ENCODE results near the gene MRPL21. TPM values are rescaled to one million over a fixed set of nuclear protein-coding genes. Genes with fewer than 3 reads are reported as not detected.

MRPL21 gene
- total and polyA plus RNA-seq, 2 donors (not counting 1 experiment from before 2014, with no cell fraction given): 23.8 to 35.8 TPM

DNA sequence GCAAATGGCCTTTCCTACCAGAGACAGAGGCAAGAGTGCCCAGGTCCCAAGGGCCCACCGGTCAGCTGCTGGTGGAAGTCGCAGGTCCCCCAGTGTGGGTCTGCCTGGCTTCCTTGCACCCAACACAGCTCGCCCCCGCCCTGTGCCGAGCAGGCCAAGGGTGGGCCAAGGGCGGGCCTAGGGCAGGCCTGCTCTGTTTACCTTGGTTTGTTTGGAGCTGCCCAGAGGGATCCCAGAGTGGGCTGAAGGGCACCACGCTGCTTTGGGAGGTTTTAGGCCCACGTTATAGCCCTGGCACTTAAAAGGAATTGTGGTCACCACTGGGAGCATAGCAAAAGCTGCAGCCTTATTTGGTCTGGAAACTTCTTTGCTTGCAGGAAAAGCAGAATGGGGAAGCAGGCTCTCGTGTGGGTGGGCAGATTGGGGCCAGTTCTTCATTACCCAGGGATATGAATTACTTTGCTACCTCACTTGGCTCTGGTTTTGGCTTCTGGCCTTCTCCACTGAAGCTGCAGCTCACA lies 39.2 kb upstream of the MRPL21 start:
- no peaks in the 10 kb centered on the region for H3K27me3 ChIP-seq (replicated peaks in 1 of 4; ENCODE audit: control extremely low read depth in 1 of 4, control insufficient read depth in 3 of 4, insufficient read depth in 4 of 4, low read length in 3 of 4)
- H3K4me3 Mint-ChIP-seq: no peak overlapping the region
- H3K27ac ChIP-seq (ENCODE audit: low read length in 2 of 2): no peak overlapping the region
- intact Hi-C loops (cut with micrococcal nuclease): no loop called here
- DNase-seq (no peak), ATAC-seq (ENCODE audit: low read depth) (no peak)
- no peak overlapping the region for H3K4me2 ChIP-seq (replicated peaks; ENCODE audit: low read depth, low read length, poor library complexity, severe bottlenecking)
- H3K9ac ChIP-seq (ENCODE audit: low read length): no peak overlapping the region
- WGBS (ENCODE audit: insufficient coverage): 79% methylated on average over 8 of the region's 9 CpGs
- POLR2A ChIA-PET: interaction anchor here (0.5 kb wide), 1 partner anchor 9 kb away, joined by 5 read pairs; no protein-coding TSS in a partner anchor
- H3K4me1 Mint-ChIP-seq: no peaks in the 10 kb centered on the region
- H3K9me3 ChIP-seq (ENCODE audit: control extremely low read depth in 1 of 3, control insufficient read depth in 2 of 3, insufficient read depth in 1 of 3, low read length in 2 of 3): no peaks in the 10 kb centered on the region
- no peaks in the 10 kb centered on the region for H4K20me1 ChIP-seq (ENCODE audit: control insufficient read depth, insufficient read depth, low read length, poor library complexity, severe bottlenecking)
- no peaks in the 10 kb centered on the region for H3K27me3 Mint-ChIP-seq
- TF ChIP-seq, protein P1, sequence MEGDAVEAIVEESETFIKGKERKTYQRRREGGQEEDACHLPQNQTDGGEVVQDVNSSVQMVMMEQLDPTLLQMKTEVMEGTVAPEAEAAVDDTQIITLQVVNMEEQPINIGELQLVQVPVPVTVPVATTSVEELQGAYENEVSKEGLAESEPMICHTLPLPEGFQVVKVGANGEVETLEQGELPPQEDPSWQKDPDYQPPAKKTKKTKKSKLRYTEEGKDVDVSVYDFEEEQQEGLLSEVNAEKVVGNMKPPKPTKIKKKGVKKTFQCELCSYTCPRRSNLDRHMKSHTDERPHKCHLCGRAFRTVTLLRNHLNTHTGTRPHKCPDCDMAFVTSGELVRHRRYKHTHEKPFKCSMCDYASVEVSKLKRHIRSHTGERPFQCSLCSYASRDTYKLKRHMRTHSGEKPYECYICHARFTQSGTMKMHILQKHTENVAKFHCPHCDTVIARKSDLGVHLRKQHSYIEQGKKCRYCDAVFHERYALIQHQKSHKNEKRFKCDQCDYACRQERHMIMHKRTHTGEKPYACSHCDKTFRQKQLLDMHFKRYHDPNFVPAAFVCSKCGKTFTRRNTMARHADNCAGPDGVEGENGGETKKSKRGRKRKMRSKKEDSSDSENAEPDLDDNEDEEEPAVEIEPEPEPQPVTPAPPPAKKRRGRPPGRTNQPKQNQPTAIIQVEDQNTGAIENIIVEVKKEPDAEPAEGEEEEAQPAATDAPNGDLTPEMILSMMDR (IDR thresholded peaks at IDR 0.05): no peak
- no peak for TF ChIP-seq EZH2 (IDR thresholded peaks at IDR 0.05; ENCODE audit: borderline replicate concordance, insufficient read depth, low read depth, low read length, poor library complexity, severe bottlenecking)
- CTCF ChIA-PET: no interaction called here
- H3K4me3 ChIP-seq (ENCODE audit: control extremely low read depth in 1 of 5, extremely low read depth in 1 of 5, insufficient read depth in 1 of 5, low read depth in 2 of 5, low read length in 4 of 5): no peak overlapping the region
- no peaks in the 10 kb centered on the region for H3K4me1 ChIP-seq (ENCODE audit: control insufficient read depth in 2 of 2, insufficient read depth in 2 of 2, low read length in 2 of 2)
- H3K9me3 Mint-ChIP-seq (ENCODE audit: insufficient read depth): no peaks in the 10 kb centered on the region
- H3K27ac Mint-ChIP-seq: no peak overlapping the region
- H3K79me2 ChIP-seq (ENCODE audit: control insufficient read depth, insufficient read depth, low read length): no peaks in the 10 kb centered on the region
- H2AFZ ChIP-seq (ENCODE audit: insufficient read depth, low read depth, low read length, poor library complexity, severe bottlenecking): no peak overlapping the region
- peaks cover 0 to 21% of the 10 kb centered on the region in 2 experiments for H3K36me3 ChIP-seq (replicated peaks in 1 of 2; ENCODE audit: control extremely low read depth in 1 of 2, control insufficient read depth in 1 of 2, extremely low read depth in 1 of 2, insufficient read depth in 2 of 2, low read length in 1 of 2)

DNA sequence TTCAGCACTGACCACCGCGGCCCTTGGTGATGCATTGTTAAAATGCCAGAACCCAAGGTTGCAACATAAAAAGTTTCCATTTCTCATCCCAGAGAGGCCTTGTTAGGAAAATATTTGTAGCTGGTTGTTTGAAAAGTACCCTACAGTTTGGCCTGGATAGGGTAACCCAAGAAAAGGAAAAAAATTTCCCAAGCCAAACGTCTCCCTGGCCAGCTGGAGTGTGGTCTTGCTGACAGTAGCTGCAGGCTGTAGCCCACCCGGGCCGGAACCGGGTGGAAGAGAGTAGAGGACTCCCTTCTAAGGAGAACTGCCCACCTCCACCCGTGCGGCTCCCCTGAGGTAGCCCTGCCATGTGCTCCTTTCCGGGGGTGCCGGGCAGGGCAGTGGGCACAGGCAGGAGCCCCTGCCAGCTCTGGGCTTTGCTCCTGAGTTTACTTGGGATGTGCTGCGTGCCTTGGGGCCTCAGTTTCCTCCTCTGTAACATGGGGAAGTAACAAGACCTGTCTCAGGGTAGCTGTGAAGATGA lies 38.5 kb upstream of the MRPL21 start:
- Histone ChIP-seq H3K4me2 (replicated peaks; ENCODE audit: low read depth, low read length, poor library complexity, severe bottlenecking) (no peak overlapping the region), H3K36me3 (replicated peaks in 1 of 2; ENCODE audit: control extremely low read depth in 1 of 2, control insufficient read depth in 1 of 2, extremely low read depth in 1 of 2, insufficient read depth in 2 of 2, low read length in 1 of 2) (peaks cover 0 to 27% of the 10 kb centered on the region in 2 experiments), H3K79me2 (ENCODE audit: control insufficient read depth, insufficient read depth, low read length) (no peaks in the 10 kb centered on the region), H4K20me1 (ENCODE audit: control insufficient read depth, insufficient read depth, low read length, poor library complexity, severe bottlenecking) (no peaks in the 10 kb centered on the region), H3K27me3 (replicated peaks in 1 of 4; ENCODE audit: control extremely low read depth in 1 of 4, control insufficient read depth in 3 of 4, insufficient read depth in 4 of 4, low read length in 3 of 4) (no peaks in the 10 kb centered on the region), H3K9me3 (ENCODE audit: control extremely low read depth in 1 of 3, control insufficient read depth in 2 of 3, insufficient read depth in 1 of 3, low read length in 2 of 3) (no peaks in the 10 kb centered on the region), H3K4me1 (ENCODE audit: control insufficient read depth in 2 of 2, insufficient read depth in 2 of 2, low read length in 2 of 2) (no peaks in the 10 kb centered on the region), H3K4me3 (ENCODE audit: control extremely low read depth in 1 of 5, extremely low read depth in 1 of 5, insufficient read depth in 1 of 5, low read depth in 2 of 5, low read length in 4 of 5) (no peak overlapping the region), H2AFZ (ENCODE audit: insufficient read depth, low read depth, low read length, poor library complexity, severe bottlenecking) (no peak overlapping the region), H3K27ac (ENCODE audit: low read length in 2 of 2) (no peak overlapping the region), H3K9ac (ENCODE audit: low read length) (no peak overlapping the region)
- H3K4me3 Mint-ChIP-seq: no peak overlapping the region
- ATAC-seq (ENCODE audit: low read depth): no peak
- POLR2A ChIA-PET: interaction anchor here (0.5 to 0.6 kb wide), 2 partner anchors 10 to 11 kb away, joined by 5 read pairs; no protein-coding TSS in a partner anchor
- no peak overlapping the region for H3K27ac Mint-ChIP-seq
- no peaks in the 10 kb centered on the region for H3K27me3 Mint-ChIP-seq
- TF ChIP-seq, protein P1 (IDR thresholded peaks at IDR 0.05): no peak
- TF ChIP-seq EZH2 (IDR thresholded peaks at IDR 0.05; ENCODE audit: borderline replicate concordance, insufficient read depth, low read depth, low read length, poor library complexity, severe bottlenecking): no peak
- CTCF ChIA-PET: no interaction called here
- no peak for DNase-seq
- WGBS (ENCODE audit: insufficient coverage): 86% methylated on average over 9 of the region's 11 CpGs
- intact Hi-C loops (cut with micrococcal nuclease): no loop called here
- H3K4me1 Mint-ChIP-seq: no peaks in the 10 kb centered on the region
- no peaks in the 10 kb centered on the region for H3K9me3 Mint-ChIP-seq (ENCODE audit: insufficient read depth)
